ENCODE measurements around the gene LCTL. TPM values are rescaled to one million over a fixed set of nuclear protein-coding genes. Genes with fewer than 3 reads are reported as not detected.

The LCTL gene
- total RNA-seq, 1 donor from 2014 or later, result not detected

DNA sequence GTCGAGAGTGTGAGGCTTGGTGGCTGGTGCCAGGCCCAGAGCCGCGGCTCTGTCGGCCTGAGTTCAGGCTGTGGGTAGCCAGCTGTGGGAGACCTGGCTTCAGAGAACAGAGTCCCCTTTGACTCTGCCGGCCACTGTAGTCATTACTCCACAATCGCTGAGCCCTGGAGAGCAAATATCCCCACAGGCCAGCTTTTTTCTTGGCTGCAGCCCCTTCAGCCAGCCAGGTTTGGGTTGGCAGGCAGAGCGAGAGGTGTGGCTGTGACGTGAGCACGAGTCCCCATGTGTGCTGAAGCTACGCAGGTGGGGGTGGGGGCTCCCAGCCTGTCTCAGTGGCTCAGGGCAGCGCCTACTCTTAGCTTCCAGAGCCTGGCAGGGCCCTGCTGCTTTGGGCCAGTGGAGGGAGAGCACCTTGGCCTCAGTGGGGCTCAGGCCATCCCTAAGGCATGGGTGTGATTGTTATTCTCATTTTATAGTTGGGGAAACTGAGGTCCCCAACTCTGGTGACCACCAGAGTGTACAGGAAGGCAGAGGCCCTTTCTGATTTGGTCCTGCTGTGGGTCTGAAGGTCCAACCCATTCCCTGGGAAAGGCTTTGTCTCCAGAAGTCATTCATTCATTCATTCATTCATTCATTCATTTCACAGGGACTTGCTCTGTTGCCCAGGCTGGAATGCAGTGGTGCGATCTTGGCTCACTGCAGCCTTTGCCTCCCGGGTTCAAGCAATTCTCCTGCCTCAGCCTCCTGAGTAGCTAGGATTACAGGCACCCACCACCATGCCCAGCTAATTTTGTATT is 45.7 kb upstream of the LCTL start:
- Histone ChIP-seq H3K27me3 (no peaks in the 10 kb centered on the region), H3K4me1 (no peaks in the 10 kb centered on the region), H3K9me3 (no peaks in the 10 kb centered on the region), H3K27ac (no peak overlapping the region), H3K4me3 (no peak overlapping the region), H3K36me3 (no peaks in the 10 kb centered on the region)
- no peak for DNase-seq (ENCODE audit: extremely low spot score in 2 of 2)
- intact Hi-C loops (cut with DNase I), result no loop called here
- TF ChIP-seq POLR2AphosphoS5 (IDR thresholded peaks at IDR 0.05; ENCODE audit: insufficient read depth in 1 of 2, low read depth in 1 of 2) (no peak), POLR2A (IDR thresholded peaks at IDR 0.05) (no peak)

DNA sequence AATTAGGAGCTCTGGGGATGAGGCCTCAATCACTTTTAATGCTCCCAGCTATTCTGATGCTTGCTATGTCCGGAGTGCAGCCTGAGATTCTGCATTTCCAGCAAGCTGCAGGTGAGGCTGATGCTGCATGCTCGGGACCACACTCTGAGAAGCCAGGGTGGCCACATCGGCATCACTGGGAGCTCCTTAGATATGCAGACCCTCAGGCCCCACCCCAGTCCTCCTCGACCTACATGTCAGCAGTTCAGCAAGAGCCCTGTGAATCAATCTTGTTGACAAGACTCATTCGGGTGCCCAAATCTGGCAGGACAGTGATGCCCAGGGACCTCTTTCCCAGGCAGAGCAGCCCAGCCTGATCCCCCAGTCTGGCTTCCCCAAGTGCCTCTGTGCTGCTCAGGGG is 44.1 kb upstream of the LCTL start:
- no peaks in the 10 kb centered on the region for H3K9me3 ChIP-seq
- H3K27ac ChIP-seq, result no peak overlapping the region
- H3K36me3 ChIP-seq, result no peaks in the 10 kb centered on the region
- no peak overlapping the region for H3K4me3 ChIP-seq
- no peak for DNase-seq (ENCODE audit: extremely low spot score in 2 of 2)
- no peak for TF ChIP-seq POLR2AphosphoS5 (IDR thresholded peaks at IDR 0.05; ENCODE audit: insufficient read depth in 1 of 2, low read depth in 1 of 2)
- TF ChIP-seq POLR2A (IDR thresholded peaks at IDR 0.05), result no peak
- TF ChIP-seq, protein P1, sequence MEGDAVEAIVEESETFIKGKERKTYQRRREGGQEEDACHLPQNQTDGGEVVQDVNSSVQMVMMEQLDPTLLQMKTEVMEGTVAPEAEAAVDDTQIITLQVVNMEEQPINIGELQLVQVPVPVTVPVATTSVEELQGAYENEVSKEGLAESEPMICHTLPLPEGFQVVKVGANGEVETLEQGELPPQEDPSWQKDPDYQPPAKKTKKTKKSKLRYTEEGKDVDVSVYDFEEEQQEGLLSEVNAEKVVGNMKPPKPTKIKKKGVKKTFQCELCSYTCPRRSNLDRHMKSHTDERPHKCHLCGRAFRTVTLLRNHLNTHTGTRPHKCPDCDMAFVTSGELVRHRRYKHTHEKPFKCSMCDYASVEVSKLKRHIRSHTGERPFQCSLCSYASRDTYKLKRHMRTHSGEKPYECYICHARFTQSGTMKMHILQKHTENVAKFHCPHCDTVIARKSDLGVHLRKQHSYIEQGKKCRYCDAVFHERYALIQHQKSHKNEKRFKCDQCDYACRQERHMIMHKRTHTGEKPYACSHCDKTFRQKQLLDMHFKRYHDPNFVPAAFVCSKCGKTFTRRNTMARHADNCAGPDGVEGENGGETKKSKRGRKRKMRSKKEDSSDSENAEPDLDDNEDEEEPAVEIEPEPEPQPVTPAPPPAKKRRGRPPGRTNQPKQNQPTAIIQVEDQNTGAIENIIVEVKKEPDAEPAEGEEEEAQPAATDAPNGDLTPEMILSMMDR (IDR thresholded peaks at IDR 0.05), result no peak
- intact Hi-C loops (cut with DNase I), result no loop called here
- no peaks in the 10 kb centered on the region for H3K27me3 ChIP-seq
- no peaks in the 10 kb centered on the region for H3K4me1 ChIP-seq

DNA sequence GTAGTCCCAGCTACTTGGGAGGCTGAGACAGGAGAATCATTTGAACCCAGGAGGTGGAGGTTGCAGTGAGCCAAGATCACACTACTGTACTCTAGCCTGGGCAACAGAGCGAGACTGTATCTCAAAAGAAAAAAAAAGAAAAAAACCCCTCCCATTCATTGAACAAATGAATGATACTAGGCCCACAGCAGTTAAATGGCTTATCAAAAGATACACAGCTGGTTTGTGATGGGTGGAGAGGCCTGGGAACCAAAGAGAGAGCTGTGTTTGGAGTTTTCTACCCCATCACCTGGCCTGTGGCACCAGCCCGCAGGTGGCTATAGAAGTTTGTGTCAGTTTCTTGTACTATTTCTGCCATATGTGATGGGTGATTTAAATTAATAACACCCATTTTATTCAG is 43.1 kb upstream of the LCTL start:
- Histone ChIP-seq H3K9me3 (no peaks in the 10 kb centered on the region), H3K27ac (no peak overlapping the region), H3K36me3 (no peaks in the 10 kb centered on the region), H3K4me3 (no peak overlapping the region), H3K4me1 (no peaks in the 10 kb centered on the region), H3K27me3 (no peaks in the 10 kb centered on the region)
- intact Hi-C loops (cut with DNase I), result no loop called here
- DNase-seq (ENCODE audit: extremely low spot score in 2 of 2), result no peak
- TF ChIP-seq POLR2A (IDR thresholded peaks at IDR 0.05) (no peak), POLR2AphosphoS5 (IDR thresholded peaks at IDR 0.05; ENCODE audit: insufficient read depth in 1 of 2, low read depth in 1 of 2) (no peak)
- TF ChIP-seq, protein P1 (IDR thresholded peaks at IDR 0.05), result no peak

DNA sequence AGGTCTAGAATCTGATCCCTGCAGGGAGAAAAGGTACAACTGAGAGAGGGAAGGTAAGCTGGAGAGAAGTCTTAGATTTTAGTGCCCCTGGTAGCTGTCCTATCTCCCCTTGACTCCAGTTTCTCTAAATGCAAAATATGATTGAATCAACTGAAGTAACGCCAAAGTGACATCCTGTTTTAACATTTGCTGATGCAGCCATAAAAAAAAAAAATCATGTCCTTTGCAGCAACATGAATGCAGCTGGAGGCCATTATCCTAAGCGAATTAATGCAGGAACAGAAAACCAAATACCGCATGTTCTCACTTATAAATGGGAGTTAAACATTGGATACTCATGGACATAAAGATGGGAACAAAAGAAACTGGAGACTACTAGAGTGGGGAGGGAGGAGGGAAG is 42.4 kb upstream of the LCTL start:
- intact Hi-C loops (cut with DNase I), result no loop called here

DNA sequence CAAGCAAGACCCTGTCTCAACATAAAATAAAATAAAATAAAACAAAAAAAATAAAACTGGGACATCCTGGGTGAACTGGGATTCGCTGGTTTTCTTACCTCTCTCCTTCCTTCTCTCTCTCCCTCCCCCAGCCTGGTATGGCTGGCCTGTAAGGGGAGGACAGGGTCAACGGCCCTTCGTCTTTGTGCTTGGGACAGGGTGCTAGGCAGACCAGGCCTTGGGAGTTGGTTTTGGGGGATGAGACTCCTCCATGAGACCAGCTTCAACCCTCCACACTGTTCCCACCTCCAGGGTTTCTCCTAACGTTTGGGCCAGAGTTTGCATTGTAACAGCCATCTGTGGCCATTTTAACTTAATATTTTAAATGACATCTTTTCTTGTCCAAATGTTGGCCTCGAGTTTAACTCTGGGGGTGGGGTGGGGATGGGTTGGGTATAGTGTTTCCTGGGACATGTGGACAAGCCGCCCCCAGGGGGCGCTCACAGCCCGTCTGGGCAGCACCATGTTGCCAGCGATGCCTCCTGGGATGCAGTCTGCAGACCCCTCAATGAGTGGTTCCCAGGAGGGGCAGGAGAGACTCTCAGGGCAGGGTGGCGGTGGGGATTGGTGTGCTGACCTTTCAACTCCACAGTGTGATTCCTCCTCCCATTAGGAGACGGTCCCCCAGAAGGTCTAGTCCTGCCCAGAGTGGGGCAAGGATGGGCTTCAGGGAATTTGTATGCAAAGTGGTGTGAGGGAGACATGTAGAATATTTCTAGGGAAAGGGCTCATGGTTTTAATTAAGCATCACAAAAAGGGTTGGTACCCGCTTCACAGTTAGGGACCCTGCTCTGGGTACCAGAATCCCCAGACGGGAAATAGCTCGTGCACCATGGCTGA is 37.7 kb upstream of the LCTL start:
- Histone ChIP-seq H3K4me3 (no peak overlapping the region), H3K27me3 (no peaks in the 10 kb centered on the region), H3K27ac (no peak overlapping the region), H3K36me3 (no peaks in the 10 kb centered on the region), H3K9me3 (no peaks in the 10 kb centered on the region), H3K4me1 (no peaks in the 10 kb centered on the region)
- intact Hi-C loops (cut with DNase I), result loop anchor here (5.0 kb wide), 1 partner anchor 249 kb away; no protein-coding TSS in a partner anchor
- DNase-seq (ENCODE audit: extremely low spot score in 2 of 2), result no peak
- TF ChIP-seq POLR2A (IDR thresholded peaks at IDR 0.05), result no peak
- TF ChIP-seq POLR2AphosphoS5 (IDR thresholded peaks at IDR 0.05; ENCODE audit: insufficient read depth in 1 of 2, low read depth in 1 of 2), result no peak
- TF ChIP-seq, protein P1 (IDR thresholded peaks at IDR 0.05), result peak; percentile 33 to 89 (median 80)

More for the DNA sequence above, 42.4 kb upstream of the LCTL start:
- no peaks in the 10 kb centered on the region for H3K9me3 ChIP-seq
- H3K27me3 ChIP-seq, result no peaks in the 10 kb centered on the region
- H3K4me1 ChIP-seq, result no peaks in the 10 kb centered on the region
- TF ChIP-seq, protein P1 (IDR thresholded peaks at IDR 0.05), result no peak
- no peak for TF ChIP-seq POLR2A (IDR thresholded peaks at IDR 0.05)
- TF ChIP-seq POLR2AphosphoS5 (IDR thresholded peaks at IDR 0.05; ENCODE audit: insufficient read depth in 1 of 2, low read depth in 1 of 2), result no peak
- H3K4me3 ChIP-seq, result no peak overlapping the region
- H3K36me3 ChIP-seq, result no peaks in the 10 kb centered on the region
- DNase-seq (ENCODE audit: extremely low spot score in 2 of 2), result no peak
- no peak overlapping the region for H3K27ac ChIP-seq

All from vagina (tissue), 2 donors.